DMS79 (cell line): ENCODE data around the gene DGKQ.
"Not testable (repeated sequence)": the region's sequence is repeated elsewhere in the genome, so short reads cannot be mapped to it uniquely, and the experiment has no call there.

ENCODE experiments used
- DNase-seq: peaks from one replicate; lab custom pipeline; 2025; lab: John Stamatoyannopoulos, UW

DGKQ gene

DNA sequence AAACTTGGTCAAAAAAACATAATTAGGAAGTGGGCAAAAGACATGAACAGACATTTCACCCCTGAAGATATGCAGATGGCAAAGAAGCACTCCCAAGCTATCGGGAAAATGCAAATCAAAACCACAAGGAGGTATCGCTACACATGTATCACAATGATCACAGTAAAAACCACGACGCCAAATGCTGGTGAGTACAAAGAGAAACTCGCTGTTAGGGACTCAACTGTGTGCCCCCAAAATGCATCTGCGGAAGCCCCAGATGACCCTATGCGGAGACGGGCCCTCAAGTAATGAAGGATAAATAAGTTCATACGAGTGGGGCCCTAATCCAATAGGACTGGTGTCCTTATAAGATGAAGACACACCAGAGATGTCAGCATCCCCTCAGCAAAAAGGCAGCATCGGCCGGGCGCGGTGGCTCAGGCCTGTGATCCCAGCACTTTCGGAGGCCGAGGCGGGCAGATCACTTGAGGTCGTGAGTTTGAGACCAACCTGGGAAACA lies 51.5 kb downstream of the DGKQ start:
- no peak for DNase-seq

DNA sequence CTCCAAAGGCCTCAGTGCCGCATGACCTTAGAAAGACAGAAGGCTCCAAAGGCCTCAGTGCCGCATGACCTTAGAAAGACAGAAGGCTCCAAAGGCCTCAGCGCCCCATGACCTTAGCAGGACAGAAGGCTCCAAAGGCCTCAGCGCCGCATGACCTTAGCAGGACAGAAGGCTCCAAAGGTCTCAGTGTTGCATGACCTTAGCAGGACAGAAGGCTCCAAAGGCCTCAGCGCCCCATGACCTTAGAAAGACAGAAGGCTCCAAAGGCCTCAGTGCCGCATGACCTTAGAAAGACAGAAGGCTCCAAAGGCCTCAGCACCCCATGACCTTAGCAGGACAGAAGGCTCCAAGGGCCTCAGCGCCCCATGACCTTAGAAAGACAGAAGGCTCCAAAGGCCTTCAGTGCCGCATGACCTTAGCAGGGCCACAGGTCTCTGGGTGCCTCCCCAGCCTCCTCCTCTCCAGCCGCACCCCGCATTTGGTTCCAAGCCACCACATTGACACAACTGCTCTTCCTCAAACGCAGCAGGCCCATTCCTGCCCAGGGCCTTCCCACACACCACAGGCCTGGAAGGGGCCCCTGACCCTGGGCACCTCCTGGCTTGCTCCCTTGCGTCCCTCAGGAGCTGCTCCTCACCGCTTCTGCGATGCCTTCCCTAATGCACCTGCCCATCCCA lies 54.2 kb downstream of the DGKQ start:
- not testable (repeated sequence) for DNase-seq

DNA sequence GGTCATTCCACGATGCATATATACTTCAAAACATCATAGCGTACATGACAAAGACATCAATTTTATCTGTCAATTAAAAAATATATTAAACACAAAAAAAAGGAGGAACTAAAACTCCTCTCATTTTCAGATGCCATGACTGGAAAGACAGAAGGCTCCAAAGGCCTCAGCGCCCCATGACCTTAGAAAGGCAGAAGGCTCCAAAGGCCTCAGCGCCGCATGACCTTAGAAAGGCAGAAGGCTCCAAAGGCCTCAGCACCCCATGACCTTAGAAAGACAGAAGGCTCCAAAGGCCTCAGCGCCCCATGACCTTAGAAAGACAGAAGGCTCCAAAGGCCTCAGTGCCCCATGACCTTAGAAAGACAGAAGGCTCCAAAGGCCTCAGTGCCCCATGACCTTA lies 54.8 kb downstream of the DGKQ start:
- not testable (repeated sequence) for DNase-seq

DNA sequence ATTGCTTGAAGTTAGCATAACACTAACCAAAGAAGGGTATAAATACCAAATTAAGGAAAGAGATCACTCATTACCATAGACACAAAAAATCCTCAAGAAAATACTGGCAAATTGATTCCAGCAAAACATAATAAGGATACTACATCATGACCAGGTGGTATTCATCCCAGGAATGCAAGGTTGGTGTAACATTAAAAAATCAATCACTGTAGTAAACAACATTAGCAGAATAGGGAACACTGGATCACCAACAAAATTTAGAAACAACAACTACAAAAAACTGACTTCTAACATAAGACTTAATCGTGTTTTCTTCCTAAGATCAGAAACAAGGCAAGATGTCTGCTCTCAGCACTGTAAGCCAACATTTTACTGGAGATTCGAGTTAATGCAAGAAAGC lies 55.4 kb downstream of the DGKQ start:
- no peak for DNase-seq

DNA sequence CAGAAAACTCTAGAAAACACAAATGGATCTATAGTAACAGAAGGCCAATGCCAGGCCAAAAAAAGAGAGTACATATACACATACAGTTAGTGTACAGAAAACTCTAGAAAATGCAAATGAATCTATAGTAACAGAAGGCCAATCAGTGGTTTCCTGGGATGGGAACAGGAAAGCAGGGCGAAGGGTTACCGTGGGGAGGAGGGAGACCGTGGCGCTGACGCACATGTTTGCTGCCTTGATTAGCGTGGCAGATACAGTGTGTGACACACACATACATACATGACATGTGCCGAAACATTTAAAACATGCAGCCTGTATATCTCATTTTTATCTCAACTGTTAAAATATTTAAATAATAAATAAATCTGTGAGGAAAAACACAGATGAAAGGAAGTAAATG lies 55.9 kb downstream of the DGKQ start:
- DNase-seq = no peak

DNA sequence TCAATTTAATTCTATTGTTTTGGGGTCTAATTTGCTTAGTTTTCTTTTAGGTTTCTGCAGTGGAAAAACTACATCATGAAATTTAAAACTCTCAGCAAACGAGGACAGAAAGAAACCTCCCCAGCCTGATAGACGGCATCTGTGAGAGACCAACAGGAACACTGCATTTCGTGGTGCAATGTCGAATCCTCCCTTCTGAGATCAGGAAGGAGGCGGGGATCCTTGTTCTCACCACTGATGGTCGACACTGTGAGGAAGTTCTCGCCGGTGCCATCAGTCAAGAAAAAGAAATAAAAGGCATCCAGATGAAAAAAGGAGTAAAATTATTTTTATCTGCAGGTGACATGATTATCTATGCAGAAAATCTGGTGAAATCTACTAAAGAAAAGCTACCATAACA lies 57.8 kb downstream of the DGKQ start:
- DNase-seq = no peak

DNA sequence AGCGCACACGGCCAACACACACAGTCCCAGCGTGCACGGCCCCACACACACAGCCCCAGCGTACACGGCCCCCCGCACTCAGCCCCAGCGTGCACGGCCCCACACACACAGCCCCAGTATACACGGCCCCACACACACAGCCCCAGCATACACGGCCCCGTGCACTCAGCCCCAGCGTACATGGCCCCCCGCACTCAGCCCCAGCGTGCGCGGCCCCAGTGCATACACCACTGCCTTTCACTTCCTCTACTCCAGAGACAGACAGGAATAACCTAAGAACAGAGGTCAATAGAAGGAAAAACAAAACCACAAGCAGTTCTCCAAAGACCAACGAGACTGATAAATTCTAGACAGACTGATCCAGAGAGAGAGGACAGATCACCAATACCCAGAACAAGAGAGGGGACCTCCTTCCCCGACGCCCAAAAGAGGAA lies 58.3 kb downstream of the DGKQ start:
- no peak for DNase-seq

DNA sequence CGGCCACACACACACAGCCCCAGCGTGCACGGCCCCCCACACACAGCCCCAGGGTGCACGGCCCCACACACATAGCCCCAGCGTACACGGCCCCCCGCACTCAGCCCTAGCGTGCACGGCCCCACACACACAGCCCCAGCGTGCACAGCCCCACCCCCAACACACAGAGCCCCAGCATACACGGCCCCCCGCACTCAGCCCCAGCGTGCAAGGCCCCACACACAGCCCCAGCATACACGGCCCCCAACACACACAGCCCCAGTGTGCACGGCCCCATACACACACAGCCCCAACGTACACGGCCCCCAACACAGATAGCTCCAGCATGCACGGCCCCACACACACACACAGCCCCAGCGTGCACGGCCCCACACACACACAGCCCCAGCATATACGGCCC lies 58.8 kb downstream of the DGKQ start:
- DNase-seq = no peak

DNA sequence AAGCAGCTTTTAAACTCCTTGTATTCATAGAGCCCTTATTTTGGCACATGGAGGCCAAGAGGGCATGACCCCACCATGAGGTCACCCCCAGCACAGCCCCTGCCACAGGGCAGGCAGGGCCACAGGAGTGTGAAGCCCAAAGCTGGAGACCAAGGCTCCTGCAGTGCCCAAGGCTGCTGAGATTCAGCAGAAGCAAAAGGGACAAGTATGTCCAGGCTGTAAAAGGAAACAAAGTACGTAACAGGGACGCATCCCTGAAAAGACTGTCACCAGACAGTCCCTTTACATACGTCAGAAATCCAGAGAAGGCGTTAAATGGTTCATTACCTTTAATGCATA lies 60.1 kb downstream of the DGKQ start:
- DNase-seq = no peak

DNA sequence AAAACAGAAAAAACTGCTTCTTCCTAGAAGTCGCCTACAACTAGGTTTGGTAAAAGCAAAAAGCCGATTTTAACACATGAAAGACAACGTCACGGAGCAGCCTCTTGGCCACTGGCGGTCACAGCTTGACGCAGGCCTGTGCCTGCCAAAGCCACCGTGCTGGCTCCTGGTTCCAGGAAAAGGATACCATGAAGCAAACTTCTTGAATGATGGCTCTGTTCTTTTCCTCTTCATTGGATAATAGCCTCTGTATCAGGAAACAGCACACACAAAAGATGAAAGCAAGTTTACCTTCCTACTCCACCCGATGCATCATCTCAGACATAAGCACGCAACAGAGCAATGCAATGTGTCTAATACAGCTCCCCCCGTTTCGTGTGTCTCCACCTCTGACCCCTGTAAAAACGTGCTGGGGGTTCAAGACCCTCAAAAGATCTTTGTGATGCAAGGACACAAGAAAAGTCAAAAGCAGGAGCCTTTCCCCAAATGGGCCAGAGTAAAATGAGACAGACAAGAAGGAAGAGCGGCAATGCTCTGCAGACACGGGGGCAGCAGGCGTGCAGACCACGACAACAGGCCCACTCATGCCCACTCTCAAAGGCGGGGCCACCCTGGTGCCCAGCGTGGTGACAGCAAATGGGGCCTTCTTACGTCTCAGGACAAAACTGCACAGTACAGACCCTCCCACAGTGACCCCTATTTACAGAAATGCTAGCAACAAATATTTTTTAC lies 60.7 kb downstream of the DGKQ start:
- no peak for DNase-seq

DNA sequence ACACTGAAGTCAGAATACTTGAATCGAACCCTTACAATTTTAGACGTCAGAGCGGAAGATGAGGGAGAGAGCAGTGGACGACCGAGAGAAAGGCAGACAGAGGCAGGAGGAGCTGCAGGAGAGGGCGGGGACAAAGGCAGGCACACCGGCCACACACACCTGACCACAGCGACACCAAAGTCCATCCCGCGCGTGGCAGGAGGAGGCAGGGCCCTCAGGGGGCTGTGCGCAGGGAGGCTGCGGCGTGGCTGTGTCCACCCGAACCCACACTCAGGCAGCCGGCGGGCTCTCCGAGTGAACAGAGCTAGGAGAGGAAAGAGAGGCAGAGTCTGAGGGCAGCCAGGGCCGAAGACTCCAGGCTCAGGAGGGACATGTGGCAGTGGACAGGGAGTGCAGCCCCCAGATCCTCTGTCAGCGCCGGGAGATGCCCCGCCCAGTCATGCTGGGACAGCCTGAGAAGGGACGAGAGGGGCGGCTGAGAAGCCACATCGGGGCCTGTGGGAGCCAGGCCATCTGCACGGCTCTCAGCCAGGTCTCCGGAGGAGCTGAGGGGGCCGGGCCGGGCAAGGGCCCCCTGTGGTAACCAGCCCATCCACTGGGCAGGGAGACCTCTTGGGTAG lies 61.4 kb downstream of the DGKQ start:
- DNase-seq = no peak

DNA sequence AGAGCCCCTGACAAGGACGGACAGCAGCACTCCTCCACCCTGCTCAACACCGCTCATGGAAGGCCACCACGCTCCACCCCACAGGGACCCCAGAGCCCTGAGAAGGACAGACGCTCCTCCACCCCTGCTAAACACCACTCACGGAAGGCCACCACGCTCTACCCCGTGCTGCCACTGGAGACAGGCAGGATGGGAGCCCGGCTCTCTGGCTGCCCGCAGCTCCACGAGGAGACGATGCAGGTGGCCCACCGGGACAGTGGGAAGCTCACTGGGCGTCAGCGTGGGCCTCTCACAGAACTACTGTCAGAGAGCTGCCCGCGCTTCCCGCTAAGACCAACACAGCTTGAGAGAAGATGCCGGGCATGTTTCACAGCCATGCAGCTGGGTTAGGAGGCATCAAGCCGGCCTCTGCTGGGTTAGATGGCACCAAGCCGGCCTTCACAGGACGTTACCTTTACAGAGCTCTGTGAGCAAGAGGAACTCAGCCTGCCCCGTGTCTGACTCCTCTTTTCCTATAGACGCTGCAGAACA lies 62.1 kb downstream of the DGKQ start:
- DNase-seq = no peak

DNA sequence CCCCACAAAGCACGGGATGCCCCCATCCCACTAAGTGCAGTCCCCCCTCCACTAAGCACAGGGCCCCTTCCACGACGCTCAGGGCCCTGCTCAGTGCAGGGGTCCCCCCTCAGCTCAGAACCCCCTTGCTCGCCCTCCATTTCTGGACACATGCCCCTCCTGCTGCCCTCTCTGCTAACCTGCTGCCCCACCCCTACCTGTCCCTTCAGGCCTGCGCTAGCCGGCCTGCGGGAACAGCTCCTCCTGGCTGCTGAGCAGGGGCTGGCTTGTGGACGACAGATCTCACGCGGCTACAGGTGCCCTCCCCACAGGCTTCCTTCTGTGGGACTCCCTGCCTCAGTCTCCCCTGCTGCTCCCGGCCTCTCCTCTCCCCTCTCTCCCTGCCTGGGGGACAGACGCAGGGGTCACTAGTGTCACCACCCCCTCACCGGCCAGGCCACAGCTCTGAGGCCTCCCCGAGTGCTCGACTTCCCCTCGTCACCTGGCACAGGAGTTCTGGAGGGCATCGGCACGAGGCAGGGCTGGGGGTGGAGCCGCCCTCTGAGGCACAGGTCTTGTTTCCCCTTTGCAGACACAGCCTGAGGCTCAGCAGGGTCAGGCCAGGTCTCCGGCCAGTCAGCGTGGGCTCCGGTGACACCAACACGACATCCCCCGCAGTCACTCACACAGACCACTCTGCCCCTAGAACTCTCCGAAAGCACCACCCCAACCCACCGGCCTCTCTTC lies 62.8 kb downstream of the DGKQ start:
- DNase-seq = no peak

DNA sequence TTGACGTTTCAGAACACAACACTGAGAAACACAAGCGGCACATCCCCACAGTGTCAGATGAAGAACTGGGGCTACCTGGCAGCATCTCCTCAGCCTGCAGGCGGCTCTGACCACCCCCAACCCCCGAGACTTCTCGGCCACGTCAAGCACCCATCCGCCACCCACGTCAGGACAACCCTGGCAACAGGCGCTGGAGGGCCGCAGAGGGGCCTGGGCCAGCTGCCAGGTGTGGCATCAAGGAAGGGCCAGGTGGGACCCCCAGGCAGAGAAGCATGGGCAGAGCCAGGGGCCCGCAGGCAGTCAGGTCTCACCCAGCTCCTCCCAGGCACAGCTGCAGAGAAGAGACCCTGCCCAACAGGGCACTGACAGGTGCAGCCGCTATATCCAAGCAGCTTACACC lies 63.5 kb downstream of the DGKQ start:
- no peak for DNase-seq

DNA sequence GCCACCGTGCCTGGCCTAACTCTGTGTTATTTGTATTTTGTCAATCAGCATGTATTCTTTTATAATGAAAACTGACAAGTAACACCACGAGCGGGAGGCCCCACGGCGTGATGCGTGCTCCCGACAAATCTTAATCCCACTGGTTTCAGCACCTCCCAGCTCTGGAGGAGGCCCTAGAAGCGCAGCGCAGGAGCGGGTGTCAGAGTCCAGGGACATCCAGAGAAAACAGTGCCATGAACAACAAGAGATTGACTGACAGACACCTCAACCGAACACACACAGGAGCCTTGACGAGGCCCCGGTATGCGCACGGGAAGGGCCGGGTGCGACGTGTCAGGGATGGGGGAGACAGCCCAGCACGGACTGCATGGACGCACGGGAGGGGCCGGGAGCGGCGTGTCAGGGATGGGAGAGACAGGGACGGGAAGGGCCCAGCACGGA lies 64.2 kb downstream of the DGKQ start:
- DNase-seq = no peak
